SK-N-SH treated with all-trans-retinoic acid at 6 μM for 48 hours (cell line): ENCODE results near the gene GRM4.

Experiments
- ATAC-seq: fragments of 200-7000 bp; cut with Tn5 transposase; 3 replicates; pipeline ENCODE4 v1.9.1; 2020; ENCODE audit warnings: mild to moderate bottlenecking, moderate library complexity
- ARNTL ChIP-seq: fragments of 450-650 bp; formaldehyde crosslinking; IDR thresholded peaks from 2 replicates; pipeline ENCODE4 v1.5.0; 2020; ENCODE audit warnings: low read depth, mild to moderate bottlenecking, moderate library complexity, borderline replicate concordance
- BACH2 ChIP-seq: fragments of 250-450 bp; sonication (Bioruptor Pico); IDR thresholded peaks from 2 replicates; pipeline ENCODE4 v1.9.0; 2021; ENCODE audit warnings: mild to moderate bottlenecking, borderline replicate concordance
- CREB5 ChIP-seq: fragments of 250-450 bp; sonication (Bioruptor Pico); IDR thresholded peaks from 2 replicates; pipeline ENCODE4 v1.5.1; 2020; ENCODE audit warnings: low read depth, mild to moderate bottlenecking, moderate library complexity
- CSDC2 ChIP-seq: fragments of 250-450 bp; sonication (Bioruptor Pico); IDR thresholded peaks from 2 replicates; pipeline ENCODE4 v1.5.0; 2020; ENCODE audit warnings: mild to moderate bottlenecking, moderate library complexity
- ESRRG ChIP-seq: fragments of 250-450 bp; sonication (Bioruptor Pico); IDR thresholded peaks from 2 replicates; pipeline ENCODE4 v1.6.1; 2021; ENCODE audit warnings: mild to moderate bottlenecking
- GLIS3 ChIP-seq: fragments of 250-450 bp; sonication (Bioruptor Pico); IDR thresholded peaks from 2 replicates; pipeline ENCODE4 v1.5.0; 2020; ENCODE audit warnings: mild to moderate bottlenecking, moderate library complexity
- ISL1 ChIP-seq: fragments of 250-450 bp; sonication (Bioruptor Pico); IDR thresholded peaks from 2 replicates; pipeline ENCODE4 v2.1.2; 2022; ENCODE audit warnings: mild to moderate bottlenecking, moderate library complexity
- PATZ1 ChIP-seq: fragments of 250-450 bp; sonication (Bioruptor Pico); IDR thresholded peaks from 2 replicates; pipeline ENCODE4 v1.8.0; 2020; ENCODE audit warnings: mild to moderate bottlenecking, moderate library complexity, borderline replicate concordance
- POU6F1 ChIP-seq: fragments of 250-450 bp; sonication (Bioruptor Pico); IDR thresholded peaks from 2 replicates; pipeline ENCODE4 v1.8.0; 2021; ENCODE audit warnings: low read depth, mild to moderate bottlenecking, moderate library complexity, borderline replicate concordance
- PPARA ChIP-seq: fragments of 250-450 bp; sonication (Bioruptor Pico); IDR thresholded peaks from 2 replicates; pipeline ENCODE4 v1.5.0; 2020; ENCODE audit warnings: mild to moderate bottlenecking, borderline replicate concordance
- RARB ChIP-seq: fragments of 250-450 bp; sonication (Bioruptor Pico); IDR thresholded peaks from 2 replicates; pipeline ENCODE4 v1.8.0; 2021; ENCODE audit warnings: mild to moderate bottlenecking, moderate library complexity
- TCF4 ChIP-seq: fragments of 250-450 bp; sonication (Bioruptor Pico); IDR thresholded peaks from 2 replicates; pipeline ENCODE4 v1.8.0; 2021; ENCODE audit warnings: mild to moderate bottlenecking, moderate library complexity, borderline replicate concordance
- TOX ChIP-seq: fragments of 250-450 bp; sonication (Bioruptor Pico); IDR thresholded peaks from 2 replicates; pipeline ENCODE4 v1.8.0; 2021; ENCODE audit warnings: mild to moderate bottlenecking, moderate library complexity, borderline replicate concordance
- ZFP3 ChIP-seq: fragments of 250-450 bp; sonication (Bioruptor Pico); IDR thresholded peaks from 2 replicates; pipeline ENCODE4 v1.5.0; 2020; ENCODE audit warnings: mild to moderate bottlenecking, moderate library complexity
- ZFP30 ChIP-seq: fragments of 450-650 bp; formaldehyde crosslinking; IDR thresholded peaks from 2 replicates; pipeline ENCODE4 v1.5.0; 2022; ENCODE audit warnings: mild to moderate bottlenecking, moderate library complexity
- ZNF565 ChIP-seq: fragments of 450-650 bp; formaldehyde crosslinking; conservative IDR thresholded peaks from 2 replicates; pipeline ENCODE4 v1.5.0; 2020; ENCODE audit warnings: low read depth, mild to moderate bottlenecking, moderate library complexity
- ZNF70 ChIP-seq: fragments of 450-650 bp; formaldehyde crosslinking; IDR thresholded peaks from 2 replicates; pipeline ENCODE4 v1.5.0; 2020; ENCODE audit warnings: mild to moderate bottlenecking, moderate library complexity
- ZNF8 ChIP-seq: fragments of 450-650 bp; formaldehyde crosslinking; IDR thresholded peaks from 2 replicates; pipeline ENCODE4 v1.5.0; 2020; ENCODE audit warnings: mild to moderate bottlenecking, moderate library complexity
- TF ChIP-seq, protein P1 (sequence below): fragments of 250-450 bp; sonication (Bioruptor Pico); IDR thresholded peaks from 2 replicates; pipeline ENCODE4 v1.5.0; 2020; ENCODE audit warnings: mild to moderate bottlenecking, moderate library complexity
- TF ChIP-seq, protein P2 (sequence below): fragments of 250-450 bp; sonication (Bioruptor Pico); IDR thresholded peaks from 2 replicates; pipeline ENCODE4 v1.5.1; 2021; ENCODE audit warnings: mild to moderate bottlenecking, moderate library complexity

GRM4 gene

GRCh38 chr6:34080357-34080756 lies 65.5 kb downstream of the GRM4 start:
- no peak for ATAC-seq
- TF ChIP-seq ZFP30 (no peak), PPARA (CRISPR knock-in tag) (no peak), ZNF565 (CRISPR knock-in tag) (no peak), ZNF8 (no peak), ARNTL (CRISPR knock-in tag) (no peak), ZNF70 (CRISPR knock-in tag) (no peak), TOX (no peak), RARB (CRISPR knock-in tag) (no peak), PATZ1 (CRISPR knock-in tag) (no peak)
- TF ChIP-seq, protein P1, sequence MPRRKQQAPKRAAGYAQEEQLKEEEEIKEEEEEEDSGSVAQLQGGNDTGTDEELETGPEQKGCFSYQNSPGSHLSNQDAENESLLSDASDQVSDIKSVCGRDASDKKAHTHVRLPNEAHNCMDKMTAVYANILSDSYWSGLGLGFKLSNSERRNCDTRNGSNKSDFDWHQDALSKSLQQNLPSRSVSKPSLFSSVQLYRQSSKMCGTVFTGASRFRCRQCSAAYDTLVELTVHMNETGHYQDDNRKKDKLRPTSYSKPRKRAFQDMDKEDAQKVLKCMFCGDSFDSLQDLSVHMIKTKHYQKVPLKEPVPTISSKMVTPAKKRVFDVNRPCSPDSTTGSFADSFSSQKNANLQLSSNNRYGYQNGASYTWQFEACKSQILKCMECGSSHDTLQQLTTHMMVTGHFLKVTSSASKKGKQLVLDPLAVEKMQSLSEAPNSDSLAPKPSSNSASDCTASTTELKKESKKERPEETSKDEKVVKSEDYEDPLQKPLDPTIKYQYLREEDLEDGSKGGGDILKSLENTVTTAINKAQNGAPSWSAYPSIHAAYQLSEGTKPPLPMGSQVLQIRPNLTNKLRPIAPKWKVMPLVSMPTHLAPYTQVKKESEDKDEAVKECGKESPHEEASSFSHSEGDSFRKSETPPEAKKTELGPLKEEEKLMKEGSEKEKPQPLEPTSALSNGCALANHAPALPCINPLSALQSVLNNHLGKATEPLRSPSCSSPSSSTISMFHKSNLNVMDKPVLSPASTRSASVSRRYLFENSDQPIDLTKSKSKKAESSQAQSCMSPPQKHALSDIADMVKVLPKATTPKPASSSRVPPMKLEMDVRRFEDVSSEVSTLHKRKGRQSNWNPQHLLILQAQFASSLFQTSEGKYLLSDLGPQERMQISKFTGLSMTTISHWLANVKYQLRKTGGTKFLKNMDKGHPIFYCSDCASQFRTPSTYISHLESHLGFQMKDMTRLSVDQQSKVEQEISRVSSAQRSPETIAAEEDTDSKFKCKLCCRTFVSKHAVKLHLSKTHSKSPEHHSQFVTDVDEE (CRISPR knock-in tag), result no peak
- TF ChIP-seq, protein P2, sequence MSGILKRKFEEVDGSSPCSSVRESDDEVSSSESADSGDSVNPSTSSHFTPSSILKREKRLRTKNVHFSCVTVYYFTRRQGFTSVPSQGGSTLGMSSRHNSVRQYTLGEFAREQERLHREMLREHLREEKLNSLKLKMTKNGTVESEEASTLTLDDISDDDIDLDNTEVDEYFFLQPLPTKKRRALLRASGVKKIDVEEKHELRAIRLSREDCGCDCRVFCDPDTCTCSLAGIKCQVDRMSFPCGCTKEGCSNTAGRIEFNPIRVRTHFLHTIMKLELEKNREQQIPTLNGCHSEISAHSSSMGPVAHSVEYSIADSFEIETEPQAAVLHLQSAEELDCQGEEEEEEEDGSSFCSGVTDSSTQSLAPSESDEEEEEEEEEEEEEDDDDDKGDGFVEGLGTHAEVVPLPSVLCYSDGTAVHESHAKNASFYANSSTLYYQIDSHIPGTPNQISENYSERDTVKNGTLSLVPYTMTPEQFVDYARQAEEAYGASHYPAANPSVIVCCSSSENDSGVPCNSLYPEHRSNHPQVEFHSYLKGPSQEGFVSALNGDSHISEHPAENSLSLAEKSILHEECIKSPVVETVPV (CRISPR knock-in tag), result no peak

- TF ChIP-seq CREB5 (CRISPR knock-in tag), result no peak
- no peak for TF ChIP-seq PPARA (CRISPR knock-in tag)
- ATAC-seq, result no peak
Observed at GRCh38 chr6:34079899-34080298, 66.0 kb downstream of the GRM4 start.

DNA sequence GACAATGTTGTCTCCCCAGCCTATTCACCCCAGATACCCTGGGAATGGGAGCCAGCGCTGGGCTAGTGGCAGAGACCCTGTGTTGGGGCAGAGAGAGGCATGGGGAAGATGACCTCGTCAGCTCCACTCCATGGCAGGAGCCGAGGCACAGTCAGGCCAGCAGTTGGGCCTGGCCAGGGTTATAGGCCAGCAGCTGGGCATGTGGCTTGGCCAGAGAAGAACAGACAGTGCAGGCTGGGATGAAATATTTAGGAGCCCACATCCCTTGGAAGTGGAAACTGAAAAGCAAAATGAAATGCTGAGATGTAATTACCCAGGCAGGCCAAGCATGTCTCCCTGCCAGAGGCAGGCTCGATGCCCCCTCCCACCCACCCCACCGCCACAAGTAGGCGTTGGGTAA lies 70.0 kb downstream of the GRM4 start:
- ATAC-seq, result no peak

More for the DNA sequence above, 70.0 kb downstream of the GRM4 start:
- no peak for TF ChIP-seq CREB5 (CRISPR knock-in tag)
- TF ChIP-seq POU6F1, result no peak
- TF ChIP-seq GLIS3 (CRISPR knock-in tag), result no peak
- no peak for TF ChIP-seq PATZ1 (CRISPR knock-in tag)
- TF ChIP-seq ZFP3 (CRISPR knock-in tag), result no peak
- TF ChIP-seq ESRRG (CRISPR knock-in tag), result no peak
- TF ChIP-seq PPARA (CRISPR knock-in tag), result no peak
- TF ChIP-seq TOX, result no peak
- no peak for TF ChIP-seq ZNF565 (CRISPR knock-in tag)
- TF ChIP-seq, protein P2 (CRISPR knock-in tag), result no peak
- no peak for TF ChIP-seq CSDC2 (CRISPR knock-in tag)
- TF ChIP-seq BACH2, result no peak
- TF ChIP-seq TCF4 (CRISPR knock-in tag), result no peak
- no peak for TF ChIP-seq ZNF8
- no peak for TF ChIP-seq ZNF70 (CRISPR knock-in tag)
- TF ChIP-seq ISL1 (CRISPR knock-in tag), result no peak
